VCaP (cell line): ENCODE data around the gene DHDDS.
A peak's percentile ranks its signal among the peaks of the same experiment; 100 is the strongest.

Source experiments
- H3K27ac ChIP-seq: fragments of 450-650 bp; 2 replicates; pipeline ENCODE4 v1.5.1; 2017
- CTCF ChIP-seq: fragments of 450-650 bp; conservative IDR thresholded peaks from 2 replicates; pipeline ENCODE4 v1.5.1; 2017; ENCODE audit warnings: mild to moderate bottlenecking, moderate library complexity

The DHDDS gene

DNA sequence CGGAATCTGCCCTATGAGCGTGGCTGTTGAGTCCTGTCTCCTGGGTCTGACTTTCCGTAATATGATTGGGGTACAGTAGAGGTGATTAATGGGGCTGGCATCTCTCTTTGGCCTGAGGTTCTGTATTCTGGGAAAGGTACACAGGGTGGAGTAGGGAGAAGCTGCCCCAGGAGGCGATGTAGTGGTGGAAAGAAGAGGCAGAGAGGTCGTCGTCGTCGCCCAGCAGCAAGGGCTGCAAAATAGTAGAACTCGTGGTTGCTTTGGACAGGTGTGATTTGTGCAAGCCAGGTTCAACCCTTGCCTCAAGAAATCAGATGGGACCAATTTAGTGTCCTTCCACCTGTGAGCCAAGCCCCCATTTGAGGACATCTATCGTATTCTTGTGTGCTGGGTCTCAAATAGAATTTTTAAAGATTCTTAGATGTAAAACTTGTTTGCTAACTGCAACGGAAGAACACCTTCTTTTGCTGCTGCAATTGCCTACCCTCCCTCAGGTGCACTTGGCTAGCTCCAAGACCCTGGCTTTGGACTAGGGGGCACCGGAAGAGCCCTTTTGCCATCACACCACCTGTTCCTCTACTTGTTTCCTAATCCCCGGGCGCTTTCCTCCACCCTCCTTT, 38.9 kb downstream of the DHDDS start:
- TF ChIP-seq CTCF, result no peak
- peak overlapping the region; percentile 99 for H3K27ac ChIP-seq

GRCh38 chr1:26471498-26472319, 39.6 kb downstream of the DHDDS start:
- TF ChIP-seq CTCF, result no peak
- peak overlapping the region; percentile 99 for H3K27ac ChIP-seq

DNA sequence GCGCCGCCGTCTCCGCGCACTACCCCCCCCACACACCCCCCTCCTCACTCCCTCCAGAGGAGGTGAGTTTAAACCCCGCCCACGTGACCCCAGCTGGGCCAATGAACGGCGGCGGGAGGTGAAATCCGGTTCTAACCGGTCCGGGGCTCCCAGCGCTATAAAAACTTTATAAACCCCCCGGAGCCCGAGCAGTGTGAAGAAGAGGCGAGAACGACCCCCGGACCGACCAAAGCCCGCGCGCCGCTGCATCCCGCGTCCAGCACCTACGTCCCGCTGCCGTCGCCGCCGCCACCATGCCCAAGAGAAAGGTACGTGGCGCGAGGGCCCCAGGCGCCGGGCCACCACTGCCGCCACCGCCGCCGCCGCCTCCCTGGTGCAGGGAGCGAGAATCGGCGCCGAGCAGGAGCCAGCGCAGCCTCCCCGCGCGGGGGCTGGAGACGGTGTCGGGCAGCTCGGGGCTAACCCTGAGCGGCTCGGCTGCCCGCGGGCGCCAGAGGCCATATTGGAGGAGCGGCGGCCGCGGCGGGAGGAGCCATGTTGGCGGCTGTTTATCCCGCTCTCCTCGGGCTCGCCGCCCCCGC, 40.3 kb downstream of the DHDDS start, which contains the start of gene HMGN2:
TSS of gene HMGN2 (plus strand) at position 121 of the 581 bp plus-strand sequence. CDS start at position 294, 173 bp downstream.
- H3K27ac ChIP-seq, result peak within 1 kb of the TSS; percentile 99
- no peak for TF ChIP-seq CTCF

DNA sequence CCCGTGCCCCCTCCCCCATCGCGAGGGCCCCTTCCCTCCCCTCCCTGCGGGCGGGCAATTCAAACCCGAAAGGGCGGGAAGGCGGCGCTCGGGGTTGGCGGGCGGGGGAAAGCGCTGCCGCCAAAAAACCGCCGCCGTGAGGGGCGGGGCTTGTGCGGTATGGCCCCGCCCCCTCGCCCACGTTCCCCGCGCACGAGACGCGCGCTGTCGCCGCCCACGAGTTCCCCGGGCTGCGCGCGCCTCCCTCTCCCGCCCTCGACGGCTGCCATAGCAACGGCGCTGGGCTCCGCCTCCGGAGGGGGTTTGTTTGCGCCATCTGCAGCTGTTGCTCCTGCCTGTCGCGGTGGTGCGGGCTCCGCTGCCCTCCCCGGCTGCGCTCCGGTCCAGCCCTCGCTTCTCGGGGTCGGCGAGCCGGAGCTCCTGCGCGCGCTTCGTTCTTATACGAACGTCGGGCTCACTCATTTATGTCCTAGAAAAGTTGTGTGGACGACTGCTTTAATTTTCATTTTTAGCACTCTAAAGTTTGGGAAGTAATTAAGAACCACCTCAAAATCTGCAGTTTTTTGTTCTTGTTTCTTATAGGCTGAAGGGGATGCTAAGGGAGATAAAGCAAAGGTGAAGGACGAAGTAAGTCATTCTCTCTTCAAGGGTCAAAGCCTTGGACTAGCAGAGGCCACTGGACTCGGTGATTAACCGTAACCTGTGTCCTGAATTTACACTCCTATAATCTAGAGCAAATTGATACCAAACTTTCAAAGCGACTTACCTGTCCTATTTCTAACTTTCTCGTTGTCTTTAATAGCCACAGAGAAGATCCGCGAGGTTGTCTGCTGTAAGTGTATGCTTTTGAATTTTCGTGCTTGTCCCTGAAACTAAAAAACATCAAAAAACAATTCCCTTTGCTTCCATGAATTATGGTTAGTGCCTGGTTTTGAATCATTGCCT, 41.1 kb downstream of the DHDDS start:
- no peak for TF ChIP-seq CTCF
- H3K27ac ChIP-seq, result peak overlapping the region; percentile 99

- TF ChIP-seq CTCF, result no peak
- peak overlapping the region; percentile 99; the same call in 1 of the 2 replicates for H3K27ac ChIP-seq
These were observed 42.7 kb downstream of the DHDDS start for GRCh38 chr1:26474818-26475217.

GRCh38 chr1:26475989-26476388, 43.9 kb downstream of the DHDDS start:
- H3K27ac ChIP-seq, result no peak overlapping the region
- TF ChIP-seq CTCF, result no peak
